ENCODE data around the gene STARD10.

DNA sequence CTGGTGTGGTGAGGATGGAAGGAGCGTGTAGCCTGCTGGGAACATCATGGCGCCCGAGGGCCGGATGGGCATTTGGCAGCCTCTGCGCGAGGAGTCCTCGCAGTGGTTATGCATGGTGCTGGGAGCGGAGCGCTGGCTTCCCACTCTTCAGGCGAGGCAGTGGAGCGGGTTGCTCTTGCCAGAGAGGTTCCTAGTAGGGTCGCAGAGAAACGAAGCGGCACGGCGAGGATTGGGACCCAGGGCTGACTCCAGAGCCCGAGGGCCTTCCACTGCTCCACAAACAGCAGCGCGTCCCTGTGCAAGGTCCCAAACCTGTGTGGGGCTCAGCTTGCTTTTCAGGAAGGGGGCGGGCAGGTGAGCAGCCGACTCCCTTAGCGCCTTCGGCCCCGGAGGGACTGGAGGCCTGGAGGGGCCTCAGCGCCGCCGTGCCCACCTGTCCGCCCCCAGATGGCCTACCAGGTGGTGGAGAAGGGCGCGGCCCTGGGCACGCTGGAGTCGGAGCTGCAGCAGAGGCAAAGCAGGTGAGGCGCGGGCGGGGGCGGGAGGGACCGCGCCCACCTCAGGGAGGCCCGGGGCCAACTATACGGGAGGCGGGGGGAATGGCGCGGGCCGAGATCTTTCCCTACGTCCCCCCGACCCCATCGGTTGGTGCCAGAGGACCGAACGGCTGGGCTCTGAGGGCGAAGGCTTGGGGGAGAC lies 27.5 kb upstream of the STARD10 start:
- TF ChIP-seq, protein P1, sequence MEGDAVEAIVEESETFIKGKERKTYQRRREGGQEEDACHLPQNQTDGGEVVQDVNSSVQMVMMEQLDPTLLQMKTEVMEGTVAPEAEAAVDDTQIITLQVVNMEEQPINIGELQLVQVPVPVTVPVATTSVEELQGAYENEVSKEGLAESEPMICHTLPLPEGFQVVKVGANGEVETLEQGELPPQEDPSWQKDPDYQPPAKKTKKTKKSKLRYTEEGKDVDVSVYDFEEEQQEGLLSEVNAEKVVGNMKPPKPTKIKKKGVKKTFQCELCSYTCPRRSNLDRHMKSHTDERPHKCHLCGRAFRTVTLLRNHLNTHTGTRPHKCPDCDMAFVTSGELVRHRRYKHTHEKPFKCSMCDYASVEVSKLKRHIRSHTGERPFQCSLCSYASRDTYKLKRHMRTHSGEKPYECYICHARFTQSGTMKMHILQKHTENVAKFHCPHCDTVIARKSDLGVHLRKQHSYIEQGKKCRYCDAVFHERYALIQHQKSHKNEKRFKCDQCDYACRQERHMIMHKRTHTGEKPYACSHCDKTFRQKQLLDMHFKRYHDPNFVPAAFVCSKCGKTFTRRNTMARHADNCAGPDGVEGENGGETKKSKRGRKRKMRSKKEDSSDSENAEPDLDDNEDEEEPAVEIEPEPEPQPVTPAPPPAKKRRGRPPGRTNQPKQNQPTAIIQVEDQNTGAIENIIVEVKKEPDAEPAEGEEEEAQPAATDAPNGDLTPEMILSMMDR (IDR thresholded peaks at IDR 0.05; ENCODE audit: extremely low read depth in 1 of 2, insufficient read depth in 1 of 2, low read depth in 1 of 2, low read length in 2 of 2) = no peak
- no peak for TF ChIP-seq EZH2 (IDR thresholded peaks at IDR 0.05; ENCODE audit: borderline replicate concordance, low read depth, low read length, severe bottlenecking)
- TF ChIP-seq MYC (IDR thresholded peaks at IDR 0.05; ENCODE audit: low read depth, low read length) = no peak
- no peak for TF ChIP-seq POLR2A (IDR thresholded peaks at IDR 0.05; ENCODE audit: low read depth, low read length)
